ENCODE data around the gene MX1.
A peak's percentile ranks its signal among the peaks of the same experiment; 100 is the strongest.
"Not testable (repeated sequence)": the region's sequence is repeated elsewhere in the genome, so short reads cannot be mapped to it uniquely, and the experiment has no call there.

Gene MX1

DNA sequence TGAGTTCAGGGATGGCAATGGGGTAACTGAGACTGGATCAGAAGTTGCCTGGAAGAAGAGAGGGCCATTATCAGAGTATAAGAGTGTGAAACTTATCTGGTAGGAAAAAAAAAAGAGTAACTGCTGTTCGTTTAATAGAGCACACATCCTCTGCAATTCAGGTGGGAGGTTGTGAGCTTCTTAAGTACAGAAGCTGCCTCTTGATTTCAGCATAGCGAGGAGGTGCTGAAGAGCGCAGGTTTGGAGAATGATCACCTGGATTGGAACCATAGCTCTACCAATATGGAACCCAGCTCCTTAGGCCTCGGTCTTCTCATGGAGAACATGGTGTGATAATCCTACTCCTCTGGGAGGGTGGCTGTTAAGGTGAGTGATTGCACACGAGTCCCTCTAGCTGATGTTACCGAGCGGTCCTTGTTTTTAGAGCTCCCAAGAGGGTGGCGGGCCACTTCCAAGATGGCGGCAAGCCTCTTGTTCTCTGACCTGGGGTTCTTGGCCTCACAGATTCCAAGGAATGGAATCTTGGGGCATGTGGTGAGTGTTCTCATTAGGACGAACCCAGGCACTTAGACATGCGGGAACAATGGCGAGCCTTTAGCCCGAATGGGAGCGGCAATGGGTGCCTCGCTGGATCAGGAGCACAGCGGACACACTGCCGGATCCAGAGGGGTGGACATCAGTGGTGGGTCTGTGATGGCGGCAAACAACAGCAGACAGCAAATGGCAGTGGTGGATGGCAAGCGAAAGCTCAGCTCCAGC lies 3.3 kb upstream of the MX1 start:
- no peaks in the 10 kb centered on the region for H3K79me2 ChIP-seq (ENCODE audit: control insufficient read depth, low read length)
- H3K27ac ChIP-seq (ENCODE audit: low read depth, low read length) = no peak overlapping the region
- TF ChIP-seq EZH2phosphoT487 (IDR thresholded peaks at IDR 0.05; ENCODE audit: borderline replicate concordance, low read length) = no peak
- TF ChIP-seq, protein P1, sequence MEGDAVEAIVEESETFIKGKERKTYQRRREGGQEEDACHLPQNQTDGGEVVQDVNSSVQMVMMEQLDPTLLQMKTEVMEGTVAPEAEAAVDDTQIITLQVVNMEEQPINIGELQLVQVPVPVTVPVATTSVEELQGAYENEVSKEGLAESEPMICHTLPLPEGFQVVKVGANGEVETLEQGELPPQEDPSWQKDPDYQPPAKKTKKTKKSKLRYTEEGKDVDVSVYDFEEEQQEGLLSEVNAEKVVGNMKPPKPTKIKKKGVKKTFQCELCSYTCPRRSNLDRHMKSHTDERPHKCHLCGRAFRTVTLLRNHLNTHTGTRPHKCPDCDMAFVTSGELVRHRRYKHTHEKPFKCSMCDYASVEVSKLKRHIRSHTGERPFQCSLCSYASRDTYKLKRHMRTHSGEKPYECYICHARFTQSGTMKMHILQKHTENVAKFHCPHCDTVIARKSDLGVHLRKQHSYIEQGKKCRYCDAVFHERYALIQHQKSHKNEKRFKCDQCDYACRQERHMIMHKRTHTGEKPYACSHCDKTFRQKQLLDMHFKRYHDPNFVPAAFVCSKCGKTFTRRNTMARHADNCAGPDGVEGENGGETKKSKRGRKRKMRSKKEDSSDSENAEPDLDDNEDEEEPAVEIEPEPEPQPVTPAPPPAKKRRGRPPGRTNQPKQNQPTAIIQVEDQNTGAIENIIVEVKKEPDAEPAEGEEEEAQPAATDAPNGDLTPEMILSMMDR (IDR thresholded peaks at IDR 0.05; ENCODE audit: low read depth, low read length, poor library complexity, severe bottlenecking) = no peak
- no peaks in the 10 kb centered on the region for H3K9me3 ChIP-seq (ENCODE audit: control insufficient read depth, insufficient read depth, low read length)
- H3K36me3 ChIP-seq (ENCODE audit: control insufficient read depth, low read length) = no peaks in the 10 kb centered on the region
- no peaks in the 10 kb centered on the region for H4K20me1 ChIP-seq (ENCODE audit: control insufficient read depth, insufficient read depth, low read depth, low read length)
- peaks cover 11% of the 10 kb centered on the region for H3K4me1 ChIP-seq (ENCODE audit: control insufficient read depth, low read length)
- H3K4me2 ChIP-seq (ENCODE audit: low read length) = no peak overlapping the region
- H3K9me2 ChIP-seq (replicated peaks; ENCODE audit: control insufficient read depth, low read length) = no peaks in the 10 kb centered on the region
- peaks cover 18% of the 10 kb centered on the region for H3K27me3 ChIP-seq (ENCODE audit: control insufficient read depth, low read length)
- no peaks in the 10 kb centered on the region for H3F3A ChIP-seq (ENCODE audit: control insufficient read depth, insufficient read depth)
- H3K4me3 ChIP-seq (ENCODE audit: low read length) = no peak overlapping the region

DNA sequence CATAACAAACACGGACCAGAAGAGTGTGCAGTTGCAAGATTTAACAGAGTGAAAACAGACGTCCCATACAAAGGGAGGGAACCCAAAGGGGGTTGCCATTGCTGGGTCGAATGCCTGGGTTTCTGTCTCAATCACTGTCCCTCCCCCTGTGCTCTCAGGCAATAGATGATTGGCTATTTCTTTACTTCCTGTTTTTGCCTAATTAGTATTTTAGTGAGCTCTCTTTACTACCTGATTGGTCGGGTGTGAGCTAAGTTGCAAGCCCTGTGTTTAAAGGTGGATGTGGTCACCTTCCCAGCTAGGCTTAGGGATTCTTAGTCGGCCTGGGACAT lies 2.8 kb upstream of the MX1 start:
- not testable (repeated sequence) for H3K27ac ChIP-seq (ENCODE audit: low read depth, low read length); H3F3A ChIP-seq (ENCODE audit: control insufficient read depth, insufficient read depth); H3K9me3 ChIP-seq (ENCODE audit: control insufficient read depth, insufficient read depth, low read length); H3K4me2 ChIP-seq (ENCODE audit: low read length); H4K20me1 ChIP-seq (ENCODE audit: control insufficient read depth, insufficient read depth, low read depth, low read length); H3K4me3 ChIP-seq (ENCODE audit: low read length); H3K79me2 ChIP-seq (ENCODE audit: control insufficient read depth, low read length); H3K36me3 ChIP-seq (ENCODE audit: control insufficient read depth, low read length); H3K9me2 ChIP-seq (replicated peaks; ENCODE audit: control insufficient read depth, low read length)
- peaks cover 21% of the 10 kb centered on the region for H3K27me3 ChIP-seq (ENCODE audit: control insufficient read depth, low read length)
- H3K4me1 ChIP-seq (ENCODE audit: control insufficient read depth, low read length) = peaks cover 11% of the 10 kb centered on the region

DNA sequence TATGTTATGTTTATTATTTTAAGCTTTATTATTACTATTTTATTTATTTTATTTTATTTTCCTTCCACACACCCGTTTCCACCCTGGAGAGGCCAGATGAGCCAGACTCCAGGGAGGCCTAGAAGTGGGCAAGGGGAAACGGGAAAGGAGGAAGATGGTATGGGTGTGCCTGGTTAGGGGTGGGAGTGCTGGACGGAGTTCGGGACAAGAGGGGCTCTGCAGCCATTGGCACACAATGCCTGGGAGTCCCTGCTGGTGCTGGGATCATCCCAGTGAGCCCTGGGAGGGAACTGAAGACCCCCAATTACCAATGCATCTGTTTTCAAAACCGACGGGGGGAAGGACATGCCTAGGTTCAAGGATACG lies 468 bp upstream of the MX1 start:
- Histone ChIP-seq H3K36me3 (ENCODE audit: control insufficient read depth, low read length) (no peaks in the 10 kb centered on the region), H3K4me1 (ENCODE audit: control insufficient read depth, low read length) (peaks cover 2% of the 10 kb centered on the region), H3K27ac (ENCODE audit: low read depth, low read length) (no peak overlapping the region), H3K9me2 (replicated peaks; ENCODE audit: control insufficient read depth, low read length) (no peaks in the 10 kb centered on the region), H3K4me3 (ENCODE audit: low read length) (0 out of 2 replicates have a peak overlapping the region, but pooled peaks have one; percentile 30), H3K9me3 (ENCODE audit: control insufficient read depth, insufficient read depth, low read length) (no peaks in the 10 kb centered on the region), H3K27me3 (ENCODE audit: control insufficient read depth, low read length) (peaks cover 28% of the 10 kb centered on the region), H3K4me2 (ENCODE audit: low read length) (peak overlapping the region; percentile 33; the same call in 1 of the 2 replicates), H4K20me1 (ENCODE audit: control insufficient read depth, insufficient read depth, low read depth, low read length) (no peaks in the 10 kb centered on the region), H3K79me2 (ENCODE audit: control insufficient read depth, low read length) (no peaks in the 10 kb centered on the region), H3F3A (ENCODE audit: control insufficient read depth, insufficient read depth) (no peaks in the 10 kb centered on the region)
- TF ChIP-seq EZH2phosphoT487 (IDR thresholded peaks at IDR 0.05; ENCODE audit: borderline replicate concordance, low read length) = no peak
- TF ChIP-seq, protein P1 (IDR thresholded peaks at IDR 0.05; ENCODE audit: low read depth, low read length, poor library complexity, severe bottlenecking) = no peak

DNA sequence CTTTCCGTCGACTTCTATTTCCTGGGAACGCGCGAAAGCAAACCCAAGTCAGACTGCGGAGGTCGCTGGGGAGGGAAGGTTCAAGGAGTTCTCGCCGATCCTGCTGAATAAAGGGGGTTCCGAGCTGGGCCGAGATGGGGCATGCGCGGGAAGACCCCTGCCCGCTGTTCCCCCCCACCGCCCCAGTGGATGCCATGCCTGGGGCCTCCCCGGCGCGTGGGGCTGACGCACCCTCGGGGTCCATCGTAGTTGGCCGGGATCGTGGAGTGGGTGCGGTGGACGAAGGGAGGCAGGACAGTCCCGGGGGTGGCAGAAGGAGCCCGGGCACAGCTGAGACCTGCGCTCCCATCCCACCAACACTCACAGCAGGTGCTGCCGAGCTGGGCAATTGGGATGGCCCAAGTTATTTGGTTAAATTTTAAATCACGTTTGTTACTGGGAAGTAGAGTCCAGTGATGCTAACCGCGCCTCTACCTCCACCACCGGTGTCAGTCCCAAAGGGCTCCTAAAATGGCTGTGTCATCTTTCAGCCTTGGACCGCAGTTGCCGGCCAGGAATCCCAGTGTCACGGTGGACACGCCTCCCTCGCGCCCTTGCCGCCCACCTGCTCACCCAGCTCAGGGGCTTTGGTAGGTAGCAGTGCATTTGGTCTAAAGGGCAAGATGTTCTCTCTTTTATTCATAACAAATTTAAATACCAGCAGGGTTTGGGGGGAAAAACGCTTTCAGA lies 801 bp downstream of the MX1 start:
- Histone ChIP-seq H3K27ac (ENCODE audit: low read depth, low read length) (no peak overlapping the region), H3K4me2 (ENCODE audit: low read length) (peak overlapping the region; percentile 33; the same call in 1 of the 2 replicates)

More for the DNA sequence above, 801 bp downstream of the MX1 start:
- Histone ChIP-seq H3K36me3 (ENCODE audit: control insufficient read depth, low read length) (no peaks in the 10 kb centered on the region), H3K27me3 (ENCODE audit: control insufficient read depth, low read length) (peaks cover 29% of the 10 kb centered on the region), H3K4me3 (ENCODE audit: low read length) (no peak overlapping the region), H3K9me3 (ENCODE audit: control insufficient read depth, insufficient read depth, low read length) (no peaks in the 10 kb centered on the region), H3K9me2 (replicated peaks; ENCODE audit: control insufficient read depth, low read length) (no peaks in the 10 kb centered on the region), H3F3A (ENCODE audit: control insufficient read depth, insufficient read depth) (no peaks in the 10 kb centered on the region), H3K79me2 (ENCODE audit: control insufficient read depth, low read length) (no peaks in the 10 kb centered on the region), H4K20me1 (ENCODE audit: control insufficient read depth, insufficient read depth, low read depth, low read length) (no peaks in the 10 kb centered on the region), H3K4me1 (ENCODE audit: control insufficient read depth, low read length) (0 out of 2 replicates have a peak, but pooled peaks cover 2% of the 10 kb centered on the region)
- TF ChIP-seq, protein P1 (IDR thresholded peaks at IDR 0.05; ENCODE audit: low read depth, low read length, poor library complexity, severe bottlenecking) = no peak
- TF ChIP-seq EZH2phosphoT487 (IDR thresholded peaks at IDR 0.05; ENCODE audit: borderline replicate concordance, low read length) = no peak

Data from DOHH2 (cell line).